Common myeloid progenitor, CD34-positive (primary cell): ENCODE results near the gene FBXW11. TPM values are rescaled to one million over a fixed set of nuclear protein-coding genes. Genes with fewer than 3 reads are reported as not detected.

ENCODE experiments used
- CTCF ChIA-PET: fragments of 350-600 bp; sonication (Branson Sonifier 250); formaldehyde crosslinking; loops from one replicate; lab custom pipeline; 2021; ENCODE audit warnings: antibody characterized with exemption; lab: Charles Lee
- POLR2A ChIA-PET: fragments of 350-600 bp; sonication (Branson Sonifier 250); formaldehyde crosslinking; loops from one replicate; lab custom pipeline; 2021; ENCODE audit warnings: antibody characterized with exemption; lab: Charles Lee
- DNase-seq, 3 donors: peaks; one replicate each; pipeline versions ENCODE4 v3.0.0 to v3.0.0-alpha.2; 2013
- H3K27ac ChIP-seq, 2 experiments: 1 replicate in 1 of 2; 2 replicates in 1 of 2; pipeline ENCODE4 v1.7.0; 2013; ENCODE audit warnings: inconsistent platforms in 2 of 2, low read length in 2 of 2, mild to moderate bottlenecking in 2 of 2, low read depth in 1 of 2, moderate library complexity in 1 of 2; ENCODE audit not compliant: severe bottlenecking in 2 of 2, insufficient read depth in 1 of 2, poor library complexity in 1 of 2
- H3K27me3 ChIP-seq, 5 experiments: replicated peaks in 2 of 5; 1 replicate in 3 of 5; 2 replicates in 2 of 5; pipeline versions ENCODE4 v1.6.1 to v1.7.0; 2013; ENCODE audit warnings: low read length in 4 of 5, mild to moderate bottlenecking in 2 of 5, moderate library complexity in 2 of 5, inconsistent platforms in 1 of 5; ENCODE audit not compliant: insufficient read depth in 5 of 5, control insufficient read depth in 4 of 5
- H3K36me3 ChIP-seq, 4 experiments: 1 replicate in 2 of 4; 2 replicates in 2 of 4; pipeline versions ENCODE4 v1.6.1 to v1.7.0; 2013; ENCODE audit warnings: low read length in 3 of 4, control low read depth in 1 of 4, mild to moderate bottlenecking in 1 of 4; ENCODE audit not compliant: control insufficient read depth in 4 of 4, insufficient read depth in 4 of 4
- H3K4me1 ChIP-seq, 4 experiments: 1 replicate in 3 of 4; 2 replicates in 1 of 4; pipeline versions ENCODE4 v1.6.1 to v1.7.1; 2013; ENCODE audit warnings: low read length in 3 of 4, mild to moderate bottlenecking in 3 of 4, control low read depth in 1 of 4, inconsistent platforms in 1 of 4, moderate library complexity in 1 of 4; ENCODE audit not compliant: control insufficient read depth in 4 of 4, insufficient read depth in 4 of 4; ENCODE audit errors: control extremely low read depth in 1 of 4
- H3K4me3 ChIP-seq, 7 experiments: 1 replicate in 4 of 7; 2 replicates in 3 of 7; pipeline versions ENCODE4 v1.5.1 to v1.7.0; 2013; ENCODE audit warnings: mild to moderate bottlenecking in 7 of 7, low read length in 6 of 7, moderate library complexity in 6 of 7, inconsistent platforms in 2 of 7, low read depth in 2 of 7, control low read depth in 1 of 7; ENCODE audit not compliant: insufficient read depth in 4 of 7, control insufficient read depth in 1 of 7; ENCODE audit errors: extremely low read depth in 1 of 7
- H3K9me3 ChIP-seq, 5 experiments: 1 replicate in 4 of 5; 2 replicates in 1 of 5; pipeline versions ENCODE4 v1.6.1 to v1.7.1; 2013; ENCODE audit warnings: low read length in 4 of 5, mild to moderate bottlenecking in 2 of 5, inconsistent platforms in 1 of 5, low read depth in 1 of 5, moderate library complexity in 1 of 5; ENCODE audit not compliant: control insufficient read depth in 4 of 5, insufficient read depth in 2 of 5; ENCODE audit errors: control extremely low read depth in 1 of 5
- WGBS: methylation state at CpG from one replicate; pipeline ENCODE4 v1.1.5; 2013; ENCODE audit not compliant: insufficient coverage; 5-methylcytosine and 5-hydroxymethylcytosine counted together
- polyA plus RNA-seq: library from polyadenylated mRNA; unstranded; fragments of 120-200 nt; gene quantifications from one replicate; pipeline ENCODE4 v1.2.1, GENCODE V29; 2013

The FBXW11 gene
- polyA plus RNA-seq, result 26.4 TPM

- under 1% methylated on average over 70 of the region's 81 CpGs for WGBS
These were observed at the start of gene FBXW11 for GRCh38 chr5:172006321-172007174. Gene FBXW11 (minus strand): TSS chr5:172006638. CDS start chr5:172006502, 136 bp downstream.

GRCh38 chr5:172055996-172056395 is 49.6 kb upstream of the FBXW11 start:
- no peak overlapping the region for H3K4me3 ChIP-seq
- DNase-seq, result no peak
- H3K36me3 ChIP-seq, result peaks cover 7 to 88% (median 77%) of the 10 kb centered on the region in 4 experiments
- CTCF ChIA-PET, result interaction anchor here (0.9 to 1.2 kb wide), 3 partner anchors 11 to 144 kb away, joined by 3 to 4 read pairs (median 3); no protein-coding TSS in a partner anchor
- no peak overlapping the region for H3K27ac ChIP-seq
- no peaks in the 10 kb centered on the region for H3K4me1 ChIP-seq
- POLR2A ChIA-PET, result no interaction called here
- no peaks in the 10 kb centered on the region for H3K9me3 ChIP-seq
- 100% methylated on average over 2 of the region's 3 CpGs for WGBS
- no peaks in the 10 kb centered on the region for H3K27me3 ChIP-seq

More at GRCh38 chr5:172006321-172007174, at the start of gene FBXW11:
- CTCF ChIA-PET, result interaction anchor here (0.7 to 7.8 kb wide), 9 partner anchors 10 to 587 kb away, joined by 3 to 67 read pairs (median 5); partner anchors contain the start of gene FGF18
- no peaks in the 10 kb centered on the region for H3K27me3 ChIP-seq
- no peaks in the 10 kb centered on the region for H3K9me3 ChIP-seq
- H3K27ac ChIP-seq, result peak within 1 kb of the TSS; percentile 96 to 97
- POLR2A ChIA-PET, result interaction anchor here (0.5 to 1.5 kb wide), 3 partner anchors 46 to 455 kb away, joined by 3 read pairs; no protein-coding TSS in a partner anchor
- peak within 1 kb of the TSS; percentile 83 to 99 (median 96) for H3K4me3 ChIP-seq
- DNase-seq, result peak; percentile 95 to 98 (median 97)
- H3K4me1 ChIP-seq, result peaks cover 18 to 51% (median 41%) of the 10 kb centered on the region in 4 experiments
- H3K36me3 ChIP-seq, result no peaks in the 10 kb centered on the region

GRCh38 chr5:172055421-172055820 is 49.0 kb upstream of the FBXW11 start:
- DNase-seq, result no peak
- POLR2A ChIA-PET, result no interaction called here
- H3K27ac ChIP-seq, result no peak overlapping the region
- H3K36me3 ChIP-seq, result peaks cover 7 to 88% (median 75%) of the 10 kb centered on the region in 4 experiments
- H3K27me3 ChIP-seq, result no peaks in the 10 kb centered on the region
- no peak overlapping the region for H3K4me3 ChIP-seq
- H3K9me3 ChIP-seq, result no peaks in the 10 kb centered on the region
- 96% methylated on average over 18 of the region's 19 CpGs for WGBS
- H3K4me1 ChIP-seq, result no peaks in the 10 kb centered on the region
- CTCF ChIA-PET, result interaction anchor here (0.9 to 1.4 kb wide), 4 partner anchors 12 to 143 kb away, joined by 3 to 5 read pairs (median 4); no protein-coding TSS in a partner anchor

GRCh38 chr5:172054611-172055153 is 48.2 kb upstream of the FBXW11 start:
- CTCF ChIA-PET, result interaction anchor here (1.1 to 1.4 kb wide), 3 partner anchors 12 to 142 kb away, joined by 3 to 5 read pairs (median 3); no protein-coding TSS in a partner anchor
- no peak for DNase-seq
- Histone ChIP-seq H3K4me1 (no peaks in the 10 kb centered on the region), H3K36me3 (peaks cover 10 to 87% (median 74%) of the 10 kb centered on the region in 4 experiments), H3K27ac (no peak overlapping the region), H3K4me3 (no peak overlapping the region), H3K9me3 (no peaks in the 10 kb centered on the region), H3K27me3 (no peaks in the 10 kb centered on the region)
- WGBS, result 92% methylated on average over 11 of the region's 11 CpGs
- POLR2A ChIA-PET, result no interaction called here

- 97% methylated on average over 15 of the region's 19 CpGs for WGBS
- CTCF ChIA-PET, result interaction anchor here (0.7 to 1.4 kb wide), 4 partner anchors 8 to 14 kb away, joined by 3 to 4 read pairs (median 3); no protein-coding TSS in a partner anchor
- POLR2A ChIA-PET, result interaction anchor here (1.3 kb wide), 1 partner anchor 46 kb away, joined by 3 read pairs; the partner anchor contains the start of gene FBXW11
- Histone ChIP-seq H3K4me1 (no peaks in the 10 kb centered on the region), H3K9me3 (no peaks in the 10 kb centered on the region), H3K27me3 (no peaks in the 10 kb centered on the region), H3K4me3 (no peak overlapping the region), H3K36me3 (peaks cover 12 to 91% (median 77%) of the 10 kb centered on the region in 4 experiments), H3K27ac (no peak overlapping the region)
- DNase-seq, result no peak
These were observed 46.2 kb upstream of the FBXW11 start for GRCh38 chr5:172052450-172053236.

GRCh38 chr5:172051643-172052339 is 45.4 kb upstream of the FBXW11 start:
- Histone ChIP-seq H3K27ac (no peak overlapping the region), H3K36me3 (peaks cover 15 to 91% (median 75%) of the 10 kb centered on the region in 4 experiments), H3K9me3 (no peaks in the 10 kb centered on the region), H3K27me3 (no peaks in the 10 kb centered on the region), H3K4me1 (no peaks in the 10 kb centered on the region), H3K4me3 (no peak overlapping the region)
- POLR2A ChIA-PET, result interaction anchor here (1.3 kb wide), 1 partner anchor 45 kb away, joined by 3 read pairs; the partner anchor contains the start of gene FBXW11
- CTCF ChIA-PET, result interaction anchor here (0.7 to 0.9 kb wide), 2 partner anchors 9 to 15 kb away, joined by 3 read pairs; no protein-coding TSS in a partner anchor
- WGBS, result 96% methylated on average over 15 of the region's 16 CpGs
- DNase-seq, result no peak
